HG02571 (cell line): ENCODE measurements around the gene ASGR2.
"Not testable (repeated sequence)": the region's sequence is repeated elsewhere in the genome, so short reads cannot be mapped to it uniquely, and the experiment has no call there.

Source experiments
- ATAC-seq: cut with Tn5 transposase; IDR thresholded peaks from one replicate; pipeline ENCODE4 v1.9.1; 2021; ENCODE audit warnings: mild to moderate bottlenecking, moderate library complexity; ENCODE audit not compliant: unreplicated experiment

The ASGR2 gene

GRCh38 chr17:7114241-7114874 lies at the start of gene ASGR2:
Gene ASGR2 (minus strand): TSS chr17:7114822. CDS start chr17:7114240, 582 bp downstream.
- no peak for ATAC-seq

GRCh38 chr17:7159571-7159970 lies 44.9 kb upstream of the ASGR2 start:
- ATAC-seq: not testable (repeated sequence)

- ATAC-seq: not testable (repeated sequence)
These were observed 43.8 kb upstream of the ASGR2 start for GRCh38 chr17:7158424-7158823.

GRCh38 chr17:7156342-7156940 lies 41.8 kb upstream of the ASGR2 start:
- no peak for ATAC-seq

- no peak for ATAC-seq
These were observed 33.1 kb upstream of the ASGR2 start for GRCh38 chr17:7147772-7148171.

GRCh38 chr17:7146115-7146514 lies 31.5 kb upstream of the ASGR2 start:
- no peak for ATAC-seq

GRCh38 chr17:7144213-7144612 lies 29.6 kb upstream of the ASGR2 start:
- ATAC-seq: no peak

- no peak for ATAC-seq
These were observed 27.2 kb upstream of the ASGR2 start for GRCh38 chr17:7141824-7142223.

- no peak for ATAC-seq
These were observed 24.8 kb upstream of the ASGR2 start for GRCh38 chr17:7139400-7139799.

GRCh38 chr17:7138800-7139381 lies 24.3 kb upstream of the ASGR2 start:
- no peak for ATAC-seq

- no peak for ATAC-seq
These were observed 22.7 kb upstream of the ASGR2 start for GRCh38 chr17:7137171-7137943.

GRCh38 chr17:7136266-7136877 lies 21.8 kb upstream of the ASGR2 start:
- no peak for ATAC-seq

- no peak for ATAC-seq
These were observed 19.3 kb upstream of the ASGR2 start for GRCh38 chr17:7133916-7134315.

GRCh38 chr17:7133424-7133823 lies 18.8 kb upstream of the ASGR2 start:
- no peak for ATAC-seq

- ATAC-seq: peak; percentile 53
These were observed 18.0 kb upstream of the ASGR2 start for GRCh38 chr17:7132511-7133094.

GRCh38 chr17:7131423-7131791 lies 16.8 kb upstream of the ASGR2 start:
- no peak for ATAC-seq

- ATAC-seq: no peak
These were observed 16.2 kb upstream of the ASGR2 start for GRCh38 chr17:7130621-7131422.

GRCh38 chr17:7129311-7129710 lies 14.7 kb upstream of the ASGR2 start:
- ATAC-seq: no peak

GRCh38 chr17:7128160-7128559 lies 13.5 kb upstream of the ASGR2 start:
- no peak for ATAC-seq

- ATAC-seq: not testable (repeated sequence)
These were observed 12.9 kb upstream of the ASGR2 start for GRCh38 chr17:7127501-7127900.
